Activated naive CD8-positive, alpha-beta T cell treated with anti-CD3 and anti-CD28 coated beads, Interleukin-2, amount 50 U/mL, for 16 hours (primary cell): ENCODE results near the gene MRPL17.
A peak's percentile ranks its signal among the peaks of the same experiment; 100 is the strongest.
"Not testable (repeated sequence)": the region's sequence is repeated elsewhere in the genome, so short reads cannot be mapped to it uniquely, and the experiment has no call there.

Source experiments
- DNase-seq: peaks from one replicate; pipeline ENCODE4 v3.0.0-alpha.2; 2020; ENCODE audit warnings: low read depth, low spot score

The MRPL17 gene

DNA sequence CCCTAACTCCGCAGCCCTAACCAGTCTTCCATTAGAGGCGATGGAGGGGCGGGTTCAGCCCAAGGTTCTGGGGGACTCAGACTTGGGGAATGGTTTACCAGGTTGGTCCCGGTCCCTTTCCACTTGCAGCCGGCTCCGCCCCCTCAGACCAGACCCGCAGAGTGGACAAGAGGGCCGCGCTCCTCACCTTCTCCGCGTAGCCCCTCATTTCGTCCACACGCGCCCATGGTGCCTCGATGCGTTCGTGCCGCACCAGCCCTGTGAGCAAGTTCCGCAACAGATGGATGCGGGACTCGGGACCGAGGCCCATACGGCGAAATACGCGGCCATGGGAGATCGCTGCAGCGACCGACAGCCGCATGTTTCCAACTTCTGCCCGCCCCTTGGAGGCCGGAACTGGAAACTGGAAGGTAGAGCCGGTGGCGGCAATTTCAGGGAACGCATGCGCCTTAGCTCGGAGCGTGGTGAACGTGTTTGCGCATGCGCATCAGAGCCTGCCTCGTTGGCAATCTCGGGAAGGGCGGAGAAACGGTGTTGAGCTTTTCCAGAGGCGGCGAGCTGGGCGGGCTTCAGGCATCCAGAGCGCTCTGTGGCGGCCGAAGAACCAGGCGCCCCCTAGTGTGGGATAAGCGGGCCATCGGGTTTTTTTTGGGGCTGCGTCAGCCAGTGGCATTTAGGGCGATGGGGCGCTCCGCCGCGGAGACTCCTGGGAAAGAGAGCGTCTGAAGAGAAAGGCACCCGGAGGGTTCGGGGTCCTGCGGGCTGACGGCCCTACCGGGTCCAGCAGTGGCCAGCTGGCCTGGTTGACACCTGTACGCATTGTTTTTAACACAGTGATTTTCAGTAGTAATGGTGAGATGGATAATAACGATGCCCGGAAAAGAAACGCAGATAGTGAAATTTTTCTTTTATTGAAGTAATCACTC lies at the start of gene MRPL17:
Gene MRPL17, minus strand, starts transcription at position 405 of the 926 bp plus-strand sequence. Its CDS starts 44 bp downstream, at position 361.
- DNase-seq, result peak; percentile 96

DNA sequence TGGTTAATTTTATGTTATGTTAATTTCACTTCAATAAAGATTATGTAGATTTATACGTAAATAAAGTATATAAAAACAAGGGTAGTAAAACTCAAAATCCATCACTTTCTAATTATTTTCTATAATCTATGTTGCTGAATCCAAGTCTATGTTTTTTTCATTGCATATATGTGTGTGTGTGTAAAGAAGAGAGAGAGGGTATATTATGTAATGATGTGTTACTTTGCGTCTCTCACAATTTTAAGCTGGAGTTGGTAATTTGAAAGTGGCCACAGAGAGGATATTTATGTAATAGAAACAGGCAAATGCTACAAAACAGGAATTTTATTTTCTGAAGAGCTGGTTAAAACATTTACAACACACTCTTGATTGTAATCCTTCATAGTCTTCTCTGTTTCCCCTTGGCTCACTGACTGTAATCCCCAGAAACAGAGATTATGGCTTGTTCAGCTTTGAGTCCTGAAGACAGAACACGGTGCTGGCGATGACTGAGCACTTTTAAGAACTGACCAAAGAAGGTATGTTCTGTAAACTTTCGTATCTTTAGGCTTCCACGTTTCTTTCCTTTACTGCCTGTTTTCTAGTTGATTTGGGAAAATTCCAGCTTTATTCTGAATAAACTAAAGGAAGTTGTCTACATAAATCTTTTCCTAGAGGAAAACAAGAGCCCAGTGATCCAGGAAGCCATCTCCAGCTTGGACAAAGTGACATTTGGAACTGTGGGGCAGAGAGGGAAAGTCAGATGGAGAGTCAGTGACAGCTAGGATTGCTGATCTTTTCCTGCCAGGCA lies 45.0 kb upstream of the MRPL17 start:
- no peak for DNase-seq

- no peak for DNase-seq
Observed at GRCh38 chr11:6725386-6725896, 42.3 kb upstream of the MRPL17 start.

DNA sequence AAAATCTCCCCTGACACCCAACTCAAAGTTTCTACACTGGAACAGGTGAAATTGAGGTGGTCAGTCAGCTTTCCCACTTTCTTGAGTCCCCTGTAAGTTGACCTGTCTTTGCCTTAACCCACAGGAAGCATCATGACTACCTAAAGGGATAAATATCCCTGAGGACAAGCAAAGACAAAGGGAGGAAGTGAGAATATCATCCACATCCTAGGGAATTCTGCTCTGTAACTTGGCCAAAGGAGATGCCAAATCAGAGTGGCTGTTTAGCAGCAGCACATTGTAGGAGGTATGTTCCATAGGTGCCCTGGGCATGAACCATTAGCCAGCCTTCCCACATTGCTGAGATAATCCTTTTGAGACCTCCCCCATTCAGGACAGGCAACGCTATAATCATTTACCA lies 40.9 kb upstream of the MRPL17 start:
- DNase-seq, result no peak

GRCh38 chr11:6721343-6721742 lies 38.2 kb upstream of the MRPL17 start:
- DNase-seq, result no peak

DNA sequence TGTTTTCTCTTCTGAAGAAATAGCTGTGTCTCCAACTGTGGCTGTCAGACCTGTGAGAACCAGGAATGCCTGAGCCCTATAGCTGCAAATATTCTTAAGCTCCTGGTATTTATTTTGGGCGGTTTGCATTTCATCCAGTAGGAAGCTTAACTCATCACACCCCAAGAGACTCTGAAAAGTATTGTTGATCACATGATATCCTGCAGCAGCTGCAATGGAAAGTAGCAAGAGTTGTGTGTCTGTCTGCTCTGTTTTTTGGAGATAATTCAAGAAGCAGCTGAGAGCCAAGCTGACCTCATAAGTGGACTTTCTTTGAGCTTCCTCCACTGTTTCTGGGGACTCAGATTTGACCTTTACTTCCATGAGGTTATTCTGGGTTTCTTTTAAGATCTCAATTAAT lies 36.4 kb upstream of the MRPL17 start:
- DNase-seq, result no peak

DNA sequence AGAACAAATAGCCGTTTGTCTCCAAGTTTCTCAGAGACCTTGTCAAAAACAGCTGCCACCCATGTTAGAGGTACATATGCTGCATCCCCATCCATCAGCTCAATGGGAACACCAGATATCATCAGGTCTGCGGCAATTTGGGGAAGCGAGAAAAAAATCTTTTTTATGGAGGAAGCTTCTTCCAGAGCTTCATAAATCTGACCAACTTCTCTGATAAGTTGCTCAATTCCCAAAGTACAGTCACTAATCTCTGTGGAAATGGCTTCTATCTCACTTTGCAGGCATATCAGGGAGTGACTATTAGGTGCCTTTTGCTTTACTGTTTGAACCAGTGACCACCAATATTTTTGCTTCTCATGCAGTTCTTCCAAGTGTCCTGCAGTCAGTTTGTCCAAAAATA lies 34.3 kb upstream of the MRPL17 start:
- no peak for DNase-seq

- DNase-seq, result not testable (repeated sequence)
Observed at GRCh38 chr11:6711552-6711951, 28.4 kb upstream of the MRPL17 start.

DNA sequence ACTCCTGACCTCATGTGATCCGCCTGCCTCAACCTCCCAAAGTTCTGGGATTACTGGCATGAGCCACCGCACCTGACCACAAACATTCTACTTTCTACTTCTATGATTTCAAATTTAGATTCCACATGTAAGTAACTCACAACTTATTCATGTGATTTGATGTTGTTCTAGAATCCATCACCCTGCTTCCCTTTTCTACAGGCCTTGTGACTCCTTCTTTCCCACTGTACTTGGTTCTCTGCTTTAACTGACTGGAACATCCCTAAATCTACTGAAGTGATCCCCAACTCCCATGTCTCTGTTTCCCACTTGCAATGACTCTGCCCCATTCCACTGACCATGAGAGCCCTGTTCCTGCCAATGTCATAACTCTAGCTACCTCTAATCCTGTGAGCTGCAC lies 25.7 kb upstream of the MRPL17 start:
- no peak for DNase-seq

- no peak for DNase-seq
Observed at GRCh38 chr11:6705905-6706535, 22.9 kb upstream of the MRPL17 start.

GRCh38 chr11:6703247-6704063 lies 20.3 kb upstream of the MRPL17 start:
- no peak for DNase-seq

- not testable (repeated sequence) for DNase-seq
Observed at GRCh38 chr11:6701955-6702354, 18.8 kb upstream of the MRPL17 start.

GRCh38 chr11:6695377-6695776 lies 12.2 kb upstream of the MRPL17 start:
- no peak for DNase-seq

DNA sequence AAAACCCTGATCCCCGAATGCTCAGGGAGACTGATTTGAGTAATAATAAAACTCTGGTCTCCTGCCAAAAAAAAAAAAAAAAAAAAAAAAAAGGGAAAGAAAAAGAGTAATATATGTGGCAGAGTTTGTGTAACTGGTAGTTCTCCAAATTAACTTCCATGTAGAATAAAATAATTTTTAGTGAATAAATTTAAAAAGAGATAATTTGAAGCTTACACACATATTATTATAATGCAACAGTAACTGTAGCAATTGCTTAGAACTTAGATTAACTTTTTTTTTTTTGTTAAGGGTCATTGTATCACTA lies 11.0 kb upstream of the MRPL17 start:
- no peak for DNase-seq

- peak; percentile 7 for DNase-seq
Observed at GRCh38 chr11:6693342-6694228, 10.4 kb upstream of the MRPL17 start.

DNA sequence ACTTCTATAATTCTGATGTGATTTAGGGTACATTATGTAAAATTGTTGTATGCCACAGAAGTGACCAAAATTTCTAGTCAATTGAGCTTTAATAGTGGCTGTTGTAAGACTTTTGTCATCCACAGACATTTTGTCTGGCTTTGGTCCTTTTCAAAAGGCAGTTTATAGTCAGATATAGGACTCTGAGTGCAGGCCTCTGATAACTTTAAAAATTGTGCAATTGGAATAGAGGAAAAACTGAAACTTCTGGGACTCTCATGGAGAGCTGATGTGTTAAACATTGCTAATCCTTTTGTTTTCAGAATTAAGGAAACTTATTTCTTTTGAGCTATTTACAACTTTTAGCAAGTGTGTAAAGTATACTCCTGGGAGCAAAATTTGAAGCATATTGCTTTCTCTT lies 9.0 kb upstream of the MRPL17 start:
- no peak for DNase-seq

DNA sequence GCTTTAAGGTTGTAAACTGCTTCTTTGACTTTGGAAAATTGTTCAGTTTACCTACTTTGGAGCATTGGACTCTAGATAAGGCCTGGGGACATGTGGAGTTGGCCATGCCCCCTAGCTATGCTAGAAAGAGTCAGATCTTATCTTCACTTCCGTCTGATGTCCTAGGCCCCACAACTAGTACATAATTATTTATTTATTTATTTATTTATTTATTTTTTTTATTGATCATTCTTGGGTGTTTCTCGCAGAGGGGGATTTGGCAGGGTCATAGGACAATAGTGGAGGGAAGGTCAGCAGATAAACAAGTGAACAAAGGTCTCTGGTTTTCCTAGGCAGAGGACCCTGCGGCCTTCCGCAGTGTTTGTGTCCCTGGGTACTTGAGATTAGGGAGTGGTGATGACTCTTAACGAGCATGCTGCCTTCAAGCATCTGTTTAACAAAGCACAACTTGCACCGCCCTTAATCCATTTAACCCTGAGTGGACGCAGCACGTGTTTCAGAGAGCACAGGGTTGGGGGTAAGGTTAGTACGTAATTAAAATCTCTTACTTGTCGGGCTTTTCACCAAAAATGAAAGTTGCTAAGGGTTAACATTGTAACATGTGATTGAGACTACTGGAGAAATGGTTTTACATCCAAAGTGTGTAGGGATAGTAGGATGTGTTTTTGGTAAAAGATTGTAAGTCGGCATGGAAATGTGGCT lies 7.4 kb upstream of the MRPL17 start:
- not testable (repeated sequence) for DNase-seq

DNA sequence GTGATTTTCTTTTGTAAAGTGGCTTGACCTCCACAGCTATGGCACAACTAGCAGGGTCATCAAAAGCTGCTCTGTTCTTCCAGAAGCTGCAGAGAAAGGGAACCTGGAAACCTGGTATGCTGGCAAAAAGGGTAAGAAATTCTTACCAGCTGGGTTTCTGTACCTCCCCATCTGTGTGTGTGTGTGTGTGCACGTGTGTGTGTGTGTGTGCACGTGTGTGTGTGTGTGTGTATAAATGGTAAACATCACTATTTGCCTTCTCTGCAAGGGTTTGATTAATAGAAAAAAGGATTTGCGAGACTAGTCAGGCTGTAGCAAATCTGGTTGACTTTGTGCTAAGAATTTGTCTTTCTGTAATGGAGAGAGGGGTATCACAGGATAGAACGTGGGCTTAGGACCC lies 4.7 kb upstream of the MRPL17 start:
- DNase-seq, result no peak

- DNase-seq, result no peak
Observed at GRCh38 chr11:6686006-6686405, 2.9 kb upstream of the MRPL17 start.

DNA sequence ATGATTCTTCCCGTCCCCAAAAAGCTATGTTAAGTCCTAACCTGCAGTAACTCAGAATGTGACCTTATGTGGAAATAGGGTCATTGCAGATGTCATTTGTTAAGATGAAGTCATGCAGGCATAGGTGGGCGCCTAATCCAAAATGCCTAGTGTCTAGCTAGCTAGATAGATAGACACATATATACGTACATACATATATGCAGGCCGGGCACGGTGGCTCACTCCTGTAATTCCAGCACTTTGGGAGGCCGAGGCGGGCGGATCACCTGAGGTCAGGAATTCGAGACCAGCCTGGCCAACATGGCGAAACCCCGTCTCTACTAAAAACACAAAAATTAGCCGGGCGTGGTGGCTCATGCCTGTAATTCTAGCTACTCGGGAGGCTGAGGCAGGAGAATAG lies 928 bp upstream of the MRPL17 start:
- DNase-seq, result not testable (repeated sequence)
